SK-N-MC (cell line): Measurements from ENCODE around the gene SAMD9L.

Experiments used
- DNase-seq: peaks from one replicate; pipeline ENCODE4 v3.0.0-alpha.2; 2011; ENCODE audit warnings: low read depth, low spot score
- H3K27ac ChIP-seq: fragments of 200-600 bp; sonication (generic); 2 replicates; pipeline ENCODE4 v1.5.1; 2016; ENCODE audit warnings: mixed run types
- H3K36me3 ChIP-seq: fragments of 200-600 bp; sonication (generic); 2 replicates; pipeline ENCODE4 v1.6.1; 2017; ENCODE audit warnings: antibody characterized with exemption, low read length, mixed read lengths; ENCODE audit not compliant: insufficient read depth
- H3K4me3 ChIP-seq: fragments of 200-600 bp; sonication (generic); 2 replicates; pipeline ENCODE4 v1.5.1; 2016
- H3K9ac ChIP-seq: fragments of 200-600 bp; sonication (generic); 2 replicates; pipeline ENCODE4 v1.8.0; 2017; ENCODE audit warnings: mixed run types, mixed read lengths; ENCODE audit not compliant: insufficient read length
- H3K9me3 ChIP-seq: fragments of 200-600 bp; sonication (generic); 2 replicates; pipeline ENCODE4 v1.6.1; 2017; ENCODE audit warnings: low read depth, mild to moderate bottlenecking, antibody characterized with exemption, low read length, moderate library complexity, mixed read lengths
- EZH2 ChIP-seq: fragments of 200-600 bp; sonication (generic); IDR thresholded peaks from one replicate; pipeline ENCODE4 v1.6.1; 2017; ENCODE audit warnings: antibody characterized with exemption
- FOXP2 ChIP-seq: optimal IDR thresholded peaks from 2 replicates; pipeline ENCODE3; 2011; ENCODE audit warnings: mild to moderate bottlenecking, moderate library complexity; ENCODE audit not compliant: insufficient read depth; ENCODE audit errors: extremely low read length, control extremely low read depth
- POLR2AphosphoS5 ChIP-seq: IDR thresholded peaks from 2 replicates; pipeline ENCODE4 v1.6.1; 2012; ENCODE audit warnings: mild to moderate bottlenecking, low read depth, low read length, borderline replicate concordance

The SAMD9L gene

GRCh38 chr7:93148144-93148543 lies at the start of gene SAMD9L:
TSS of gene SAMD9L (minus strand) at chr7:93148385. CDS start at chr7:93135971, 12,414 bp downstream.
- DNase-seq, result no peak
- H3K27ac ChIP-seq, result no peak within 1 kb of the TSS
- no peak for TF ChIP-seq POLR2AphosphoS5
- TF ChIP-seq FOXP2, result no peak
- TF ChIP-seq EZH2, result no peak

GRCh38 chr7:93196336-93196735 lies 48.2 kb upstream of the SAMD9L start:
- H3K36me3 ChIP-seq, result no peaks in the 10 kb centered on the region
- no peak for DNase-seq
- TF ChIP-seq FOXP2 (no peak), POLR2AphosphoS5 (no peak), EZH2 (no peak)
- H3K27ac ChIP-seq, result no peak overlapping the region
- no peak overlapping the region for H3K4me3 ChIP-seq
- H3K9me3 ChIP-seq, result no peaks in the 10 kb centered on the region
- no peak overlapping the region for H3K9ac ChIP-seq

More at GRCh38 chr7:93148144-93148543, at the start of gene SAMD9L:
- Histone ChIP-seq H3K36me3 (no peaks in the 10 kb centered on the region), H3K9ac (peak within 1 kb of the TSS; percentile 52), H3K9me3 (no peaks in the 10 kb centered on the region), H3K4me3 (peak within 1 kb of the TSS; percentile 71)

- H3K4me3 ChIP-seq, result no peak overlapping the region
- no peaks in the 10 kb centered on the region for H3K36me3 ChIP-seq
- no peak for DNase-seq
- H3K27ac ChIP-seq, result no peak overlapping the region
- no peak for TF ChIP-seq POLR2AphosphoS5
- TF ChIP-seq FOXP2, result no peak
- TF ChIP-seq EZH2, result no peak
- H3K9ac ChIP-seq, result no peak overlapping the region
- H3K9me3 ChIP-seq, result no peaks in the 10 kb centered on the region
These were observed 46.2 kb upstream of the SAMD9L start for GRCh38 chr7:93194386-93194785.

- Histone ChIP-seq H3K27ac (no peak overlapping the region), H3K4me3 (no peak overlapping the region), H3K9ac (no peak overlapping the region), H3K36me3 (no peaks in the 10 kb centered on the region), H3K9me3 (no peaks in the 10 kb centered on the region)
- TF ChIP-seq EZH2 (no peak), FOXP2 (no peak), POLR2AphosphoS5 (no peak)
- DNase-seq, result no peak
These were observed 40.9 kb upstream of the SAMD9L start for GRCh38 chr7:93188870-93189634.

GRCh38 chr7:93185303-93186027 lies 37.3 kb upstream of the SAMD9L start:
- no peak for TF ChIP-seq POLR2AphosphoS5
- no peak for TF ChIP-seq EZH2
- no peak for TF ChIP-seq FOXP2
- Histone ChIP-seq H3K4me3 (no peak overlapping the region), H3K9ac (no peak overlapping the region), H3K9me3 (no peaks in the 10 kb centered on the region), H3K36me3 (no peaks in the 10 kb centered on the region), H3K27ac (no peak overlapping the region)
- DNase-seq, result no peak

GRCh38 chr7:93179173-93179572 lies 31.0 kb upstream of the SAMD9L start:
- Histone ChIP-seq H3K9ac (no peak overlapping the region), H3K36me3 (no peaks in the 10 kb centered on the region), H3K9me3 (no peaks in the 10 kb centered on the region), H3K4me3 (no peak overlapping the region), H3K27ac (no peak overlapping the region)
- TF ChIP-seq EZH2 (no peak), FOXP2 (no peak), POLR2AphosphoS5 (no peak)
- no peak for DNase-seq

GRCh38 chr7:93178213-93178612 lies 30.0 kb upstream of the SAMD9L start:
- no peak for DNase-seq
- no peak for TF ChIP-seq POLR2AphosphoS5
- TF ChIP-seq FOXP2, result no peak
- no peak for TF ChIP-seq EZH2

GRCh38 chr7:93176992-93177580 lies 28.9 kb upstream of the SAMD9L start:
- DNase-seq, result no peak
- TF ChIP-seq POLR2AphosphoS5 (no peak), FOXP2 (no peak), EZH2 (no peak)
- Histone ChIP-seq H3K4me3 (no peak overlapping the region), H3K9ac (no peak overlapping the region), H3K36me3 (no peaks in the 10 kb centered on the region), H3K9me3 (no peaks in the 10 kb centered on the region), H3K27ac (no peak overlapping the region)

More at GRCh38 chr7:93178213-93178612, 30.0 kb upstream of the SAMD9L start:
- Histone ChIP-seq H3K9ac (no peak overlapping the region), H3K9me3 (no peaks in the 10 kb centered on the region), H3K27ac (no peak overlapping the region), H3K4me3 (no peak overlapping the region), H3K36me3 (no peaks in the 10 kb centered on the region)
